Measurements from ENCODE around the gene STEAP4. TPM values are rescaled to one million over a fixed set of nuclear protein-coding genes. Genes with fewer than 3 reads are reported as not detected.

Gene STEAP4
- total and polyA plus RNA-seq, 12 donors = 5.1 to 64.9 (median 13.2) TPM

GRCh38 chr7:88289564-88290025 is 17.1 kb downstream of the STEAP4 start:
- 61 to 83% methylated on average over 2 of the region's 2 CpGs for whole genome bisulfite sequencing, 2 donors
- no peak for TF ChIP-seq CTCF (IDR thresholded peaks at IDR 0.05)
- ATAC-seq (no peak), DNase-seq (no peak)
- Histone ChIP-seq H3K27me3 (no peaks in the 10 kb centered on the region), H3K36me3 (peaks cover 0 to 27% (median 0%) of the 10 kb centered on the region in 9 donors), H3K4me1 (peaks cover 0 to 5% (median 0%) of the 10 kb centered on the region in 9 donors), H3K27ac (no peak overlapping the region), H3K4me3 (no peak overlapping the region), H3K9me3 (no peaks in the 10 kb centered on the region)
- intact Hi-C loops (cut with DNase I) = no loop called here

- H3K9me3 ChIP-seq = no peaks in the 10 kb centered on the region
Observed at GRCh38 chr7:88281749-88282148, 24.9 kb downstream of the STEAP4 start.

GRCh38 chr7:88280801-88281200 is 25.9 kb downstream of the STEAP4 start:
- intact Hi-C loops (cut with DNase I) = no loop called here
- Histone ChIP-seq H3K36me3 (peaks cover 0 to 22% (median 0%) of the 10 kb centered on the region in 9 donors), H3K4me1 (peaks cover 0 to 12% (median 0%) of the 10 kb centered on the region in 9 donors), H3K4me3 (no peak overlapping the region), H3K27ac (no peak overlapping the region), H3K27me3 (no peaks in the 10 kb centered on the region), H3K9me3 (no peaks in the 10 kb centered on the region)
- DNase-seq (no peak), ATAC-seq (no peak)
- WGBS, 2 donors = 92 to 98% methylated on average over 1 of the region's 1 CpG
- TF ChIP-seq CTCF (IDR thresholded peaks at IDR 0.05) = no peak

More at GRCh38 chr7:88281749-88282148, 24.9 kb downstream of the STEAP4 start:
- intact Hi-C loops (cut with DNase I) = no loop called here
- Histone ChIP-seq H3K27ac (no peak overlapping the region), H3K36me3 (peaks cover 0 to 22% (median 0%) of the 10 kb centered on the region in 9 donors), H3K27me3 (no peaks in the 10 kb centered on the region), H3K4me3 (no peak overlapping the region), H3K4me1 (peaks cover 0 to 12% (median 0%) of the 10 kb centered on the region in 9 donors)
- ATAC-seq (no peak), DNase-seq (no peak)
- 76 to 83% methylated on average over 2 of the region's 2 CpGs for WGBS, 2 donors
- TF ChIP-seq CTCF (IDR thresholded peaks at IDR 0.05) = no peak

- no peak for TF ChIP-seq CTCF (IDR thresholded peaks at IDR 0.05)
- ATAC-seq = no peak
- WGBS, 2 donors = 52 to 63% methylated on average over 3 of the region's 3 CpGs
Observed at GRCh38 chr7:88279323-88279722, 27.4 kb downstream of the STEAP4 start.

More at GRCh38 chr7:88279323-88279722, 27.4 kb downstream of the STEAP4 start:
- H3K4me1 ChIP-seq = peaks cover 0 to 12% (median 0%) of the 10 kb centered on the region in 9 donors
- H3K4me3 ChIP-seq = no peak overlapping the region
- H3K9me3 ChIP-seq = no peaks in the 10 kb centered on the region
- H3K27ac ChIP-seq = peak overlapping the region in 1 of 10 donors; percentile 46
- DNase-seq = no peak
- intact Hi-C loops (cut with DNase I) = no loop called here
- peaks cover 0 to 22% (median 0%) of the 10 kb centered on the region in 9 donors for H3K36me3 ChIP-seq
- no peaks in the 10 kb centered on the region for H3K27me3 ChIP-seq

Data from heart right ventricle (tissue), 16 donors.